CD4-positive, alpha-beta T cell treated with Interleukin-15 for 4 hours (primary cell): ENCODE data around the gene SLC41A1.

Experiments
- DNase-seq: peaks from one replicate; pipeline ENCODE4 v3.0.0-alpha.2; 2020; ENCODE audit warnings: low spot score

Gene SLC41A1

DNA sequence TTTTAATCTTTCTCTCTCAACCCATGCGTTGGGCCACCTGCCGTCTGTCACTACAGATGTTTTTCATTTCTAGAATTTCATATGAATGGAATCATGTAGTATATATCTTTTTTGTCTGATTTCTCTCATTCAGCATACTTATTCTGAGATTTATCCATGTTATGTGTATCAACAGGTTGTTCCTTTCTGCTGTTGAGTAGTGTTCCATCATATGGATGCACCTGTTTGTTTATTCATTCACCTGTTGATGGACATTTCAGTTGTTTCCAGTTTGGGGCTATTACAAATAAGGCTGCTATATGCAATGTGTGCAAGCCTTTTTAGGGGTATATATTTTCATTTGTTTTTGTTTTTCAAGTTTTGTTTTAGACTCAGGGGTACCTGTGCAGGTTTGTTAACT is 9.4 kb upstream of the SLC41A1 start:
- no peak for DNase-seq

DNA sequence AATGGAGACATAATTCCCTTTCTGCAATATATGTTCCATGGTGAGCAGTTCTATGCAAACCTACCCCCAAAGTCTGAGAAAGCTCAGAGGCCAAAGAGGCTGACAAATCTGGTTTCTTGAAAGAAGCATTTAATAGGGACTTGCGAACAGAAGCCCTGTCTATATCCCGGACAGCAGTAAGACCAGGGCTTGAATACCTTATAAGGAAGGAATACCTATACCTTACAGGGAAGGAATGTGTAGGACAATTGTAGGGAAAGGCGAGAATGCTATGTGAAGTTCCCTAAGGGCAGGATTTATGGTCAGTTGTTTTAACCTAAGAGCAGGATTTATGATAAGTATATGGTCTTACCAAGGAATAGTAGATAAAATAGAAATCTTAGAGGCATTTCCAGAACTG is 5.0 kb upstream of the SLC41A1 start:
- no peak for DNase-seq

DNA sequence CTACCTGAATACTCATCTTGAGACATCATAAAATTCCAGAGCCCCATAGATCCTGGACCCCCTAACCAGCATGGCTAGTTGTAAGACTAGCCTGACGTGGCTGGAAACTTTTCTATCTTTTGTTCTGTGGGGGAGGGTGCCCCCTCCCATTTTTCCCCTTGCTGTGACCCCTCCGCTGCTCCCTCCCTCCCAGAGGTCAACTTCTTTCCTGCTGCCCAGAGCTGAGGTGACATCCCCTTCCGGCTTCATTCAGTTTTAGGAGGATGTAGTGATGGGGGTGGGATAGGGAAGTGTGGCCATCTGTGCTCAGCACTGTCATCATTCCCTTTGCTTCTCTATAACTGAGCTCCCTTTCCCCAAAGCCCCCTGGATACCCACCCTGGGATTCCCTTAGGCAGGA is 4.4 kb upstream of the SLC41A1 start:
- no peak for DNase-seq

DNA sequence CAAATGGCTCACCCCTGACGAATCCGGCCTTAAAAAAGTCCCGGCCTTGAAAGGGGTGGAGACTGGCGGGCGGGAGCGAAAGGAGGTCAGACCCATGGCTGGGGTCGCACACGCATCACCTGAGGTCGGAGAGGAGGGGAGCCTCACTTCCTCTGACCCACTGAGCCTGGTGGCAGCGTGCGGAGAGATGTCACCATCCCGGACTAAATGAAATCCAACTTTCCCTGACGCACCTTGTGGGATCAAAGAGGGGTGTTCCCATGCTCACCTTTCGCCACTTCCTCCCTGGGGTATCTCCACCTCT is 709 bp upstream of the SLC41A1 start:
- no peak for DNase-seq

DNA sequence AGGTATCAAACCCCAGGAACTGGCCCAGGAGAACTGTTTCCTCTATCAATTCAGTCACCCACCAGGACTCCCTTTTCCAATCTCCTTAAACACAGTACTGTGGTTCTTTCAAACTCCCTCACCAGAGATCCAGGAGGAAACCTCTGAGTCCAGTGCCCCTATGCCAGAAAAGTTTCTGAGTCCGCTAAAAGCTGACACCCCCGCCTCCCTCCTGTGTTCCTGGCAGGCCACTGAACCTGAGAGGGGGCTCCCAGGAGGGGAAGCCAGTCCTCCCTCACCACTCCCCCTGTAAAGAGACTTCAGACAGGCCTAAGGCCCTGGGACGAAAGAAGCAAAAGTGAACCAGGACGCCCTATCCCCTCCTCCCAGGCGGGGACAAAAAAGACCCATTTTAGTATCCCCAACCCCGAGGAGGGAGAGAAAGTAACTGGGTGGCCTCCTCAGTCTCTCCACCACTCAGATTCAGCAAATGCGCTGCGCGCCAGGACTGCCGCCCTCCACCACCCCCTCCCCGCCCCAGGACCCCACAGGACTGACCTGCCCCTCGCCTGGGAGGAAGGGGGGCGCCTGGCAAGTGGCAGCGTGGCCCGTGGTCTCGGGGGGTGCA is 624 bp downstream of the SLC41A1 start:
- DNase-seq, result no peak

DNA sequence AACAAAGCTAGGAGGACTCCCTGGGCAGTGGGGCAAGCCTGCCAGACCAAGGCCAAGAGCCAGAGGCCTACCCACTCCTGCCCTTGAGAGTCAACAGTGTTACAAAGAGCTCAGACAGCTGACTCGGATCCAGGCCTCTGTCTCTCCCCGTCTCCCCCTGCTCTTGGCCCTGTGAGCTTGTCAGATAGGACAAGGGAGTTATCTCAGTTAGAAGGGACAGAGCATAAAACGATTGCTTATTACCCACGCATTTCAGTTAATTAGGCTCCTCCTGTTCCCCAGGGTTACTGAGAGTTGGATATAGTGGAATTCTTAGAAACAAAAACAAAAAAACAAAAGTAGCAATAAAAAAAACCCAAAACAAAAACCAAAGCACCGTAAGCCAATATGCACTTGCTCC is 1.3 kb downstream of the SLC41A1 start:
- no peak for DNase-seq

DNA sequence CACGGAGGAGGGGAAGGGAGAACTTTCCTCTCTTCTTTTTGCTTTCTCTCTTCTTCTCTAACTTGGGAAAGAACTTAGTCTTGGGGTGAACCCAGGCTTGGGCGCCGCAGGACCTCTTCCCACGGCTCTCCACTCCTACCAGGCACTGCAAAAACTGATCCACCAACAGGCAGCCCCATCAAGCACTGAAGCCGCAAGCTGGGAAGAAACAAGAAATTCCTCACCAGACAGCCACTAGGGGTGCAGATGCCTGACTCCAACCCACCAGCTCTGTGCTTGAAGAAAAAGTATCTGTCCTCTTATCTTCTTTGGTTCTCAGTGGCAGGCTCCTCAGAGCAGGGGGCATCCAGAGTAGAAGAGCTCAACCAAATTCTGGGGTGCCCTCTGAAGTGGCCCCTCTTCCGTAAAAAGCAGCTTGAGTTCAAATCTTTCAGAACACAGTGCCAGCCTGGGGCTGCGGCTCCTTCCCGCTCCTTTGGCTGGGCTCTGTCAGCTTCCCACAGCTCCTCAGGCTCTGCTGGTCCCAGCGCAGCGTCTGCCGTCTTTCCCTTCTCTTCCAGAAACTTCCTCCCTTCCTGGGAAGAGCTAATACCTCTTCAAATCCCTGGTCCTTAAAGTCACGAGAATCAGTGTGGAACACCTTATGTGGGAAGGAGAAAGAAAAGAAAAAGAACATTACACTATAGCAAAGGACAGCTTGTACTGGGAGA is 2.4 kb downstream of the SLC41A1 start:
- no peak for DNase-seq

DNA sequence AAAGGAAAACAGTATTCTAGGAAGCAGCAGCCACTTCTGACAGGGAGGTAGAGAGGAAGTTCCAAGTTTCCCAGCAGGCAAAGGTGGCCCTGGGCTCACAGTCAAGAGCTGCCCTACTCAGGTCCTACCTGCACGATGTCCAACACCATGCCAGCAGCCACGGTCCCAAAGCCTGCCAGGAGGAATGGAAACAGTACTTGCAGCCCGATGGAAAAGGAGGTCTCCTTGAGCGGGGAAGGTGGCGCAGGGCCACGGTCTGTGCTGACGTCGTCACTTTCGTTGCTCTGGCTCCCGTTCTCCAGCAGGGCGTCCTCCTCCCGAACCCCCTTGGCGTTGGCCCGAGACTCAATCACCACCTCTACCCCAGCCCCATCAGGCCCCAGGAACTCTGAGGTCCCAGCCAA is 3.1 kb downstream of the SLC41A1 start:
- DNase-seq, result no peak

DNA sequence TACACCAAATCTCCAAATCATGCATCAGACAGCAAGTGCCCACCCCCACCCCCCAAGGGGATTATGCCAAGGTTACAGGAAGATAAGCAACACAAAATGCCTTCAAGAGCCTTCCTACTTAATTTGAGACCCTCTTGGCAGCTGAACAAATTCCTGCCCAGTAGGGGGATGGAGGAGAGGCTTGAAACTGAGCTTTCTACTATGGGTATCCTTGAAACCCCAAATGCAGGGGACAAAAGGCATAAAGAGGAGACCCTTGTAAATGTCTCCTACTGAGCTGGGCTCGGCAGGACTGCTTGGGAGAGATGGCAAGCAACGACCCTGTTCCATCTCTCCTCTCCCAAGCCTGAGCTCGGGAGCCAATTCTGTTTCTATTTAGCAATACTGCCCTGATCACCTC is 3.5 kb downstream of the SLC41A1 start:
- no peak for DNase-seq

DNA sequence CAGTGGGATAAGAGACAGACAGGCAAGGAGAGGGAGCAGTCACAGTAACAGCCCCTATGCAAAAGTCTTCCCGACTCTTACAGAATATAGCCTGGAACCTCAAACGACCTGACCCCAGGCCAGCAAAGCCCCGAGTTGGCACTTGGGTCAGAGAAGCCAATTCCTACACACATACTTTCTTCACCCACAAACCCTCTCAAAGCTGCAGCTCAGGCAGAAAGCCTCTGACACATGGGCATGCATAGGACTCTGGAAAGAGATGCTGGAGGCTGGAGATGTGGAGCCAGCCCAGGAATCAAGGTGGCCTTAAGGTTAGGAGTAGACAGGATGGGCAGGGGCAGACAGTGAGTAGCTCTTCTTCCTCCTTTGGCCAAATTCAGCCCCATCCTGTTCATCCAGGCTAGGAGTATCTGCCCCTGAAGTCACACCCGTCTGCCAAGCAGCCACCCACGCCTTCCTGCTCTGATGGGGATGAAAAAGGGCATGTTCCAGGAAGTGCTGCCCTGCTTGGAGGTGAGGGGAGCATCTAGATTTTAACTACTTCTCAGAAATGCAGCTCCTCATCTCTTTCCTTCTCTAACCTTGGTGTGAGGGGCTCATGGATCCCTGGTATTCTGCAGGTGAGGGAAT is 7.8 kb downstream of the SLC41A1 start:
- DNase-seq, result no peak

DNA sequence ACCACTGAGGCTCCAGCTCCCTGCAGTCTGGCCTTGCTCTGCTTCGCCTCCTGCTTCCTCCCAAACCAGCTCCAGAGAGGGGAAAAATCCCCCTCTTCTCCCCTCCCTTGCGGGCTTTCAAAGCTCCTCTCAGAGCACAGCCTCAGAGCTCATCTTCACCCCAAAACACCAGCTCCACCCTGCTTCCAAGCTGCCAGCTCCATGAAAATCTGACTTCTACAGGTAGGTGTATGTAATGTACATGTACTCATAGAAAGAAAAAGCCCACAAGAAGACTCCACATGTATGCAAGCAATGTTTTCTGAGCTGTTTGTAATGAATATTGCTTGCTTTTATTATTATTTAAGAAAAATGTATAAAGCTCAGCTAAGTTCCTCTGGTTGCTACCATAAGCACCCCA is 8.4 kb downstream of the SLC41A1 start:
- no peak for DNase-seq

DNA sequence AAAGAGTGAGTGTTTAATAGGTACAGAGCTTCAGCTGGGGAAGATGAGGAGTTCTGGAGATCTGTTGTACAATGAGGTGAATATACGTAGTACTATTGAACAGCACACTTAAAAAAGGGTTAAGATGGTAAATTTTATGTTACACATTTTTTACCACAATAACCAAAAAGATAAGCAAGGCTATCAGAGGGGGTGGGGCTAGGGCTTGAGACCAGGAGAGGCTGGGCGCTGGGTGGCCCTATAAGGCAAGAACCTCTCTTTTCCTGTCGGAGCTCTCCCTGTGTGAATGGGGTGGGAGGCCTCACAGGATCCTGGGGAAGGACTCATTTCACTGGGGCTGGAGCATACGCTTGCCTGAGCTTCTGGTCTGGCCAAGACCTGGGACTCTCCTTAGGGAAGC is 9.0 kb downstream of the SLC41A1 start:
- no peak for DNase-seq

DNA sequence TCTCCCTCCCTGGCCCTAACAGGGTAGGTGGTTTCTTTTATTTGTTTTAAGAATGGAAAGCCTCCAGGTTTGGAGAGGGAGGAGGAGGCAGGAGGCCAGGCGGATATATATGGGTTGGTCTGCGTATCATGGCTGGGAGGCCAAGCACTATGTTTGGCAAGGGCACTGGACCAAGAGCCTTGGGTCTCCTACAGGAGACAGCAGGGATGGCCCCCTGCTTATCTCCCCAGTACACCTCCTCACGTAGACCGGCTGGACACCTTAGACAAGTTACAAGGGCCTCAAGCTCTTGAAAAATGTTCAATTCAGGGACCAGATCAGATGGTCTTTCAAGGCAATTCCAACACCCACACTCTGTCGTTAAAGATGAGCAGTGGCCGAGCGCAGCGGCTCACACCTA is 10.9 kb downstream of the SLC41A1 start:
- DNase-seq, result no peak

DNA sequence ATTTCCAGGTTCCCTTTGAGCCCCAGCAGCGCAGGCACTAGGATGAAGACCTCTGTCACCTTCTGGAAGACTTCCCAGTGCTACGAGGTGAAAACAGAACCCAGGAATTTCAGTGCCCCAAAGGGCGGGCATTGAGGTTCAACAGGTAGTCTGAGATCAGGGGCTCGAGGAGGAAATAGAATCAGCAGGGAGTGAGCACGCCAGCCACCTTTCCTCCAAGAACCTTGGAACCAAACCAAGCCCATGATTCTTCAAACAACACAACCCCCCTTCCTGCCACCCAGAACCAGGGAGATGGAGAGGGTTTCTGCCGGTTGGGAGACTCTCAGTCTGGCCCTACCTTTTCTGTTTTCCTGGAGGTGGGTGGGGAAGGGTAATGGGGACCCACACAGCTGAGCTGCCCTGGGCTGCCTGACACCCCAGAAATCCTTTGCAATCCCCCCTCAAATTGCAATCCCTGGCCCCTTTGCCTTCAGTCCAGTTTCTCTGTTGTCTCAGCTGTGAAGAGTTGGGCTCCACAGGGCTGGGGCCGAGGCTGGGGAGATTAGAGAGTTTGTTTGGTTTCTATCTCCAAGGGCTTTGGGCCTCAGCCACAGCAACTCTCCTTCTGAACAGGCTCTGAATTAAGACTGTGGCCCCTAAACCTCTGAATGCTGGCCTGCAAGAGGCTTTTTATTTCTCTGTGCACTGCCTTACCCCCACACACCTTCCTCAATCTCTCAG is 11.9 kb downstream of the SLC41A1 start:
- no peak for DNase-seq

DNA sequence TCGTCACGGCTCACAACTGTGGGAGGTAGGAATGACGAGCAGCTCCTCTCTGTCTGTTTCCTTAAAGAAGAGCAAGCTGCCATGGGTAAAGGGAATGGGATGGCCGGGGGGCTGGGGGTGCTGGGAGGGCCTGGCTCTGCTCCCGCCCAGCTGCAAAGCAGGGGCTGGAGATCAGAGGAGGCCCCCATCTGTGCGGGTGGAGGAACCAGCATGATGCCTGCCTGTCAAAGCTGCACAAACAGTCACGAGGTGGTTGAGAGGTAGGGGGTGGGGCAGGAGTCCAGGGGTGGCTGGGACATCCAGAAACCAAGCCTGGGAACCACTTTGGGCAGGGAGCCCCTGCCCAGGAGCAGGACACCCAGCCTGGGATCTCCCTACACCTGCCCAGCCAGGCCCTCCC is 12.6 kb downstream of the SLC41A1 start:
- DNase-seq, result no peak

DNA sequence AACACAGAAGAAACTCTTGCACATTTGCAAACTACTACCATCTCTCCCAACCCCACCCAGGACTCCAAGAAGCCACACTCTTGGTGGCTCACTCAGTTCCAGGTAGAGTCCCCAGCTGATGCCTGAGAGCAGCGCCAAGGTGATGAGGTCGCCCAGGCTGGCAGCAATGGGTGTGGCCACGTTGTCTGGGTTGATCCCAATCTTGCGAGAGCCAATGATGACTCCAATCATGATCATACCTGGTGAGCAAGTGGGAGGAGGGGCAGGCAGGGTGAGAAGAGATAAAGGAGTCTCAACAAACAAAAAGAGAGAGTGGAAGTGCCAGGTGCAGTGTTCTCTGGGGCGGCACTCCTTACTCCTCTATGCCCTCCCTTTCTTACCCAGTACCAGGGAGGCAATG is 14.4 kb downstream of the SLC41A1 start:
- DNase-seq, result no peak

DNA sequence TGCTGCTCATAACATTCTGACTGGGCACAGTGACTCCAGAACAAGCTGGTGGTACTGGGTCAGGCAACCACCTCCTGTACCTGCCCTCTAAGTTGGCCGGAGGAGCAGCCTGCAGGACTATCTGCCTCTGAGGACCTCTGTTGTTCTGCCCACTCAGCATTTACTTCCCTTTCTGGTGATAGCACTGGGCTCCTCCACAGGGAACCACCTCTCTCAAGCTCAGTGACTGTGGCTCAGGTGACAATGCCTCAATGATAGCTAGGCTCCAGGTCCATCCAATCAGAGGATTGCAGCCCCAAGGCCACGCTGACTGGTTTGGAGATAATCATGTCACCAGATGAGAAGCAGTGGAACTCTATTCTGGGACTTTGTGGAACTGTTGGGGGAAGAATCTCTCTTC is 15.8 kb downstream of the SLC41A1 start:
- DNase-seq, result no peak

DNA sequence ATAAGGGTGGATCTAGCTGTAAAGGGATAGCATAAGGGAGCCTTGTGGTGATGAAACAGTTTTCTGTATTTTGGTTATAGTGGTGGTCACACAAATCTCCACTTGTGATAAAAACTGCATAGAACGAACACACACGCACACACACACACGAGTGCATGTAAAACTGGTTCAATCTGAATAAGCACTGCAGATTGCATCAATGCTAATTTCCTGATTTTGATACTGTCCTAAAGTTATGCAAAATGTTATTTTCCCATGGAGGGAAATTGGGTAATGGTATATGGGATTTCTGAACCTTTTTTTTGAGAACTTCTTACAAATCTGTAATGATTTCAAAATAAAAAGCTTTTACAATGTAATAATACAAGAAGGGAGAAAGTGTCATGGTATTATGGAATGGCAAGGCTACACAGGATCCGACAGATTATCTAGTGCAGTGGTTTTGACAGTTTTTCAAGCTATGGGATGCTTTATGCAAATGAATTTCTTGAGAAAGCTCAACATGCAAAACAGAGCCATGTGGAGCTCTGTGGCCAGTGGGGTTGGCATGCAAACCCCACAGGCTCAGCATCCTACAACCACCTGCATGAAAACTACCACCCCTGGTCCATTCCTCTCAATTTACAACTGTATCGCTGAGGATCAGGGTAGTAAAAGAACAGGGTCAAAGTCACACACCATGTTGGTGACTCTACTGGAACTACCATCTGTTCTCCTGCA is 18.8 kb downstream of the SLC41A1 start:
- DNase-seq, result no peak

DNA sequence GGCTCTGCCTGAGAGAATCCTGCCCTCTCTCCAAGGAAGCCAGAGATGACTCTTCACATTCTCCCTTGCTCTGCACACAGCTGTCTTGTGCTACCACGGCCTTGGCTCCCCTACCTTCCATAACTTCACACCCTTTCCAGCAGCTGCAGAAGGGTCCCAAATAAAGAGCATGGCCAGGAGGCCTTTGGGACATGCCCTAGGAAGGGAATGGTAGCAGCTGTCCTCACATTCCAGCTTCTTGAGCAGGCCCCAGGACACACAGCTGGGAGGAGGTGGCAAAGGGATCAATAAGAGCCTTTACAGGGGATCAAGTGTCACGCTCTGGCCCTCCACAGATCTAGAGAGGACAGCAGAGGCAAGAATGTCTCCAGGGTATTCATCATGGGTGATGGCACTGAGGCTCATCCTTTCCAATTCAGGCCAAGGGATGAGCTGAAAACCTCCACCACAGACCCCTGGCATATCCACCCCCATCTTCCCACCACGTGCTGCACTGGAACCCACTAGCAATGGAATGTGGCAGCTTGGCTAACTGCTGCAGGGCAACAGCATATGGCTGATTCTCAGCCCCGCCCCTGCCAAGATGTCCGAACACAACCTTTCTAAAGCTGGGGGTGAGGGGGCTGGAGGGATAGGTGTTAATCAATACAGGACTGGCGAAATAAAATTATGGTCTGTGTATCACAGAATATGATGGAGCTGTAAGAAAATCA is 19.9 kb downstream of the SLC41A1 start:
- DNase-seq, result no peak

DNA sequence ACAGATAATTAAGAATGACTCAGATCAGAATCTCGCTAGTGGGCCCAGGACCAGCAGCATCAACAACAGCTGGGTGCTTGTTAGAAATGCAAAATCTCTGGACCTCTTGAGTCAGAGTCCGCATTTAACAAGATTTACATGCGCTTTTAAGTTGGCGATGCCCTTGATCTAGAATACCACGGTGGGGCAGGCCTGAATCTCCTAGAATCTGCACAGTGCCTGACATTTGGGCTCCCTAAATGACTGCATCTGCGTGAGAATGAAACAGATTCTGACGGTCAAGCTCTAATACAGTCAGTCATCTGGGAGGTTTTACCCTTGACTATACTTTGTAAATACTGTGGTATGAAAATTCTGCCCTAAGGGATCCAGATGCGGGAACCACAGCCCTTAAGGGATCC is 20.5 kb downstream of the SLC41A1 start:
- no peak for DNase-seq

DNA sequence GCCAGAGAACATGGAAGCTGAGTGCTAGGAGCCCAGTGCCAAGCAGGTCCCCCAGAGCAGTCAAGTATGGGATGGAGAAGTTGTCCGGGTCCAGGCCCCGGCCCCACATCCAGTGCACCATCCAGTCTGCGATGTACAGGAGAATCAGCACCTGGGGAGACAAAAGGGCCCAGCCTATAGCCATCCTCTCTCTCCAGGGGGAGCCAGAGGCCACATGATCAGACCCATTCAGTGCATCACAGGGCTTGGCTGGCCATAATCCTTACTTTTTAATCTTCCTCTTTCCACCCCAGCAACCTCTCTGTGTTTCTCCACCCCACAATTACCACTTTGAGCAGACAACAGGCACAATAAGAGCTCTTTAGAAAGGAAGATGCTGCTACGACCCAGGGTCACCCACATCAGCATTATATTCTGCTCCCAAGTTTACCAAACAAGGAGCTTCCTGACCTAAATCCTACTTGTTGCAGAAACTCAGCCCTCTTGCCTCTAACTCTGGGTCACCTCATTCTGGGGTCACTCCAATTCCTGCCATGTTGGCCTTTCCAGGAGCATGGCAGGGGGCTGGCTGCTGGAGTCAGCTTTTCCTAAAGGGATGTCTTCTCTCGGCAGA is 21.3 kb downstream of the SLC41A1 start:
- peak; percentile 65 for DNase-seq
